ENCODE measurements around the gene MS4A6E.

- TF ChIP-seq MAX (IDR thresholded peaks at IDR 0.05) (no peak), POLR2A (IDR thresholded peaks at IDR 0.05; ENCODE audit: control extremely low read depth in 1 of 2, low read depth in 2 of 2, low read length in 2 of 2) (no peak), SIN3A (conservative IDR thresholded peaks at IDR 0.05 in 1 of 2, IDR thresholded peaks at IDR 0.05 in 1 of 2; ENCODE audit: low read depth in 1 of 2, low read length in 2 of 2) (no peak), ZNF274 (IDR thresholded peaks at IDR 0.05; ENCODE audit: borderline replicate concordance, extremely low read depth, low read length) (no peak), CTCF (IDR thresholded peaks at IDR 0.05; ENCODE audit: control extremely low read depth in 1 of 3, insufficient read depth in 1 of 3, low read depth in 1 of 3, low read length in 3 of 3) (no peak), USF2 (IDR thresholded peaks at IDR 0.05; ENCODE audit: low read length) (no peak), NRF1 (IDR thresholded peaks at IDR 0.05; ENCODE audit: low read depth, low read length) (no peak), TAF1 (IDR thresholded peaks at IDR 0.05; ENCODE audit: low read depth, low read length) (no peak), YY1 (IDR thresholded peaks at IDR 0.05; ENCODE audit: low read depth, low read length) (no peak), NANOG (IDR thresholded peaks at IDR 0.05; ENCODE audit: insufficient read depth, low read depth, low read length, poor library complexity, severe bottlenecking) (no peak), EZH2 (IDR thresholded peaks at IDR 0.05; ENCODE audit: low read depth, low read length, severe bottlenecking) (no peak)
These were observed 23.4 kb upstream of the MS4A6E start for GRCh38 chr11:60303661-60304060.

All from H1 (cell line).